Activated T-helper 1 cell treated with anti-CD3 and anti-CD28 coated beads, Interleukin-12 subunit alpha, Interleukin-12 subunit beta, Interleukin-2, Interleukin-4 antibody, amounts not matched to agents 30 ng/mL and 10 ng/mL and 1 ng/mL, durations not matched to agents 14 hours and 24 hours and 36 hours (primary cell): ENCODE measurements around the gene NT5DC1. TPM values are rescaled to one million over a fixed set of nuclear protein-coding genes. Genes with fewer than 3 reads are reported as not detected.

Experiments
- DNase-seq: peaks from one replicate; pipeline ENCODE4 v3.0.0; 2021; ENCODE audit warnings: low spot score
- H3K27ac Mint-ChIP-seq: one replicate; pipeline ENCODE4 v1.8.0; 2021; ENCODE audit warnings: mild to moderate bottlenecking, mixed read lengths
- H3K27me3 Mint-ChIP-seq: one replicate; pipeline ENCODE4 v1.8.0; 2022; ENCODE audit warnings: mild to moderate bottlenecking, moderate library complexity, mixed read lengths; ENCODE audit not compliant: insufficient read depth
- H3K36me3 Mint-ChIP-seq: one replicate; pipeline ENCODE4 v1.8.0; 2021; ENCODE audit warnings: low read depth, mixed read lengths
- H3K4me1 Mint-ChIP-seq: one replicate; pipeline ENCODE4 v1.8.0; 2021; ENCODE audit warnings: low read depth, mixed read lengths
- H3K4me3 Mint-ChIP-seq: one replicate; pipeline ENCODE4 v1.8.0; 2021; ENCODE audit warnings: mild to moderate bottlenecking, moderate library complexity, mixed read lengths
- H3K9me3 Mint-ChIP-seq: one replicate; pipeline ENCODE4 v1.8.0; 2021; ENCODE audit warnings: mixed read lengths
- intact Hi-C: fragments of 100-400 bp; cut with micrococcal nuclease; formaldehyde crosslinking; loops from one replicate; pipeline ENCODE4 v1.15.1; 2024
- total RNA-seq: library from RNA; stranded (reverse); gene quantifications from 2 replicates; pipeline ENCODE4 v1.2.3, GENCODE V29; 2022

The NT5DC1 gene
- total RNA-seq, result 30.1 and 37.2 TPM in 2 replicates

GRCh38 chr6:116100419-116101301 is at the start of gene NT5DC1:
NT5DC1 (plus strand) TSS chr6:116100853; CDS start chr6:116100931, 78 bp downstream.
- peak within 1 kb of the TSS; percentile 87 for H3K27ac Mint-ChIP-seq
- H3K27me3 Mint-ChIP-seq, result no peaks in the 10 kb centered on the region
- peak; percentile 82 for DNase-seq
- intact Hi-C loops, result loop anchor here (1.0 to 10.0 kb wide), 7 partner anchors 154 to 582 kb away; partner anchors contain the start of genes KPNA5, RWDD1, TSPYL1 and TSPYL4
- H3K36me3 Mint-ChIP-seq, result no peaks in the 10 kb centered on the region
- H3K9me3 Mint-ChIP-seq, result peaks cover 12% of the 10 kb centered on the region
- H3K4me1 Mint-ChIP-seq, result peaks cover 53% of the 10 kb centered on the region
- H3K4me3 Mint-ChIP-seq, result peak within 1 kb of the TSS; percentile 95

GRCh38 chr6:116051244-116051643 is 49.4 kb upstream of the NT5DC1 start:
- intact Hi-C loops, result no loop called here
- no peaks in the 10 kb centered on the region for H3K4me1 Mint-ChIP-seq
- no peaks in the 10 kb centered on the region for H3K9me3 Mint-ChIP-seq
- H3K36me3 Mint-ChIP-seq, result no peaks in the 10 kb centered on the region
- no peak for DNase-seq
- H3K27me3 Mint-ChIP-seq, result peaks cover 4% of the 10 kb centered on the region
- H3K27ac Mint-ChIP-seq, result no peak overlapping the region
- H3K4me3 Mint-ChIP-seq, result no peak overlapping the region

- no peak overlapping the region for H3K27ac Mint-ChIP-seq
- H3K27me3 Mint-ChIP-seq, result no peaks in the 10 kb centered on the region
- H3K4me3 Mint-ChIP-seq, result no peak overlapping the region
Observed at GRCh38 chr6:116055513-116055912, 45.1 kb upstream of the NT5DC1 start.

GRCh38 chr6:116057766-116058165 is 42.9 kb upstream of the NT5DC1 start:
- DNase-seq, result no peak
- H3K27me3 Mint-ChIP-seq, result peaks cover 6% of the 10 kb centered on the region
- no peak overlapping the region for H3K4me3 Mint-ChIP-seq
- H3K9me3 Mint-ChIP-seq, result no peaks in the 10 kb centered on the region
- intact Hi-C loops, result no loop called here
- H3K27ac Mint-ChIP-seq, result no peak overlapping the region
- no peaks in the 10 kb centered on the region for H3K4me1 Mint-ChIP-seq
- no peaks in the 10 kb centered on the region for H3K36me3 Mint-ChIP-seq

More at GRCh38 chr6:116055513-116055912, 45.1 kb upstream of the NT5DC1 start:
- H3K36me3 Mint-ChIP-seq, result no peaks in the 10 kb centered on the region
- H3K4me1 Mint-ChIP-seq, result no peaks in the 10 kb centered on the region
- no peak for DNase-seq
- intact Hi-C loops, result no loop called here
- no peaks in the 10 kb centered on the region for H3K9me3 Mint-ChIP-seq

GRCh38 chr6:116059713-116060571 is 40.7 kb upstream of the NT5DC1 start:
- H3K4me1 Mint-ChIP-seq, result no peaks in the 10 kb centered on the region
- H3K27me3 Mint-ChIP-seq, result peaks cover 6% of the 10 kb centered on the region
- intact Hi-C loops, result no loop called here
- H3K9me3 Mint-ChIP-seq, result no peaks in the 10 kb centered on the region
- H3K4me3 Mint-ChIP-seq, result no peak overlapping the region
- DNase-seq, result no peak
- H3K36me3 Mint-ChIP-seq, result no peaks in the 10 kb centered on the region
- H3K27ac Mint-ChIP-seq, result no peak overlapping the region

- H3K36me3 Mint-ChIP-seq, result no peaks in the 10 kb centered on the region
- H3K4me3 Mint-ChIP-seq, result no peak within 1 kb of the TSS
- H3K27me3 Mint-ChIP-seq, result peaks cover 6% of the 10 kb centered on the region
- H3K9me3 Mint-ChIP-seq, result no peaks in the 10 kb centered on the region
- H3K4me1 Mint-ChIP-seq, result no peaks in the 10 kb centered on the region
- intact Hi-C loops, result no loop called here
- no peak for DNase-seq
- H3K27ac Mint-ChIP-seq, result no peak within 1 kb of the TSS
Observed at GRCh38 chr6:116060572-116061283, 39.9 kb upstream of the NT5DC1 start, which contains the start of gene FRK. FRK (minus strand) TSS chr6:116060891; CDS start chr6:116060311, 580 bp downstream.

- H3K4me1 Mint-ChIP-seq, result no peaks in the 10 kb centered on the region
- H3K36me3 Mint-ChIP-seq, result no peaks in the 10 kb centered on the region
- no peak overlapping the region for H3K27ac Mint-ChIP-seq
- no peaks in the 10 kb centered on the region for H3K9me3 Mint-ChIP-seq
- peaks cover 10% of the 10 kb centered on the region for H3K27me3 Mint-ChIP-seq
- H3K4me3 Mint-ChIP-seq, result no peak overlapping the region
- intact Hi-C loops, result no loop called here
- DNase-seq, result no peak
Observed at GRCh38 chr6:116062496-116062895, 38.2 kb upstream of the NT5DC1 start.

GRCh38 chr6:116064666-116065065 is 36.0 kb upstream of the NT5DC1 start:
- H3K27me3 Mint-ChIP-seq, result peaks cover 10% of the 10 kb centered on the region
- no peaks in the 10 kb centered on the region for H3K36me3 Mint-ChIP-seq
- no peaks in the 10 kb centered on the region for H3K9me3 Mint-ChIP-seq
- no peaks in the 10 kb centered on the region for H3K4me1 Mint-ChIP-seq
- no peak overlapping the region for H3K4me3 Mint-ChIP-seq
- H3K27ac Mint-ChIP-seq, result no peak overlapping the region
- intact Hi-C loops, result no loop called here
- no peak for DNase-seq

GRCh38 chr6:116066789-116067188 is 33.9 kb upstream of the NT5DC1 start:
- intact Hi-C loops, result no loop called here
- DNase-seq, result no peak
- no peak overlapping the region for H3K27ac Mint-ChIP-seq
- H3K36me3 Mint-ChIP-seq, result no peaks in the 10 kb centered on the region
- H3K4me1 Mint-ChIP-seq, result no peaks in the 10 kb centered on the region
- H3K9me3 Mint-ChIP-seq, result no peaks in the 10 kb centered on the region
- H3K4me3 Mint-ChIP-seq, result no peak overlapping the region
- H3K27me3 Mint-ChIP-seq, result peaks cover 5% of the 10 kb centered on the region

GRCh38 chr6:116070101-116070500 is 30.6 kb upstream of the NT5DC1 start:
- H3K36me3 Mint-ChIP-seq, result no peaks in the 10 kb centered on the region
- no peaks in the 10 kb centered on the region for H3K4me1 Mint-ChIP-seq
- peaks cover 4% of the 10 kb centered on the region for H3K27me3 Mint-ChIP-seq
- H3K27ac Mint-ChIP-seq, result no peak overlapping the region
- intact Hi-C loops, result no loop called here
- no peak overlapping the region for H3K4me3 Mint-ChIP-seq
- no peaks in the 10 kb centered on the region for H3K9me3 Mint-ChIP-seq
- no peak for DNase-seq

GRCh38 chr6:116070616-116071389 is 29.9 kb upstream of the NT5DC1 start:
- no peak overlapping the region for H3K4me3 Mint-ChIP-seq
- no peaks in the 10 kb centered on the region for H3K4me1 Mint-ChIP-seq
- no peaks in the 10 kb centered on the region for H3K9me3 Mint-ChIP-seq
- intact Hi-C loops, result no loop called here
- no peaks in the 10 kb centered on the region for H3K36me3 Mint-ChIP-seq
- peaks cover 4% of the 10 kb centered on the region for H3K27me3 Mint-ChIP-seq
- DNase-seq, result no peak
- H3K27ac Mint-ChIP-seq, result no peak overlapping the region

GRCh38 chr6:116072368-116072767 is 28.3 kb upstream of the NT5DC1 start:
- Mint-ChIP-seq H3K27me3 (no peaks in the 10 kb centered on the region), H3K9me3 (no peaks in the 10 kb centered on the region), H3K4me1 (no peaks in the 10 kb centered on the region), H3K4me3 (no peak overlapping the region), H3K27ac (no peak overlapping the region), H3K36me3 (no peaks in the 10 kb centered on the region)
- intact Hi-C loops, result no loop called here
- no peak for DNase-seq
